Measurements from ENCODE around the gene DALRD3. TPM values are rescaled to one million over a fixed set of nuclear protein-coding genes. Genes with fewer than 3 reads are reported as not detected.

The DALRD3 gene
- total RNA-seq (2014; rRNA removed; shearing (Covaris generic)) (38.0 and 57.7 TPM in 2 replicates), polyA plus RNA-seq (2016; fragmentation: Nextera tagmentation; extraction: Ambion mirVana) (31.0 and 31.3 TPM in 2 replicates)
- long read RNA-seq, transcript DALRD3-206 (12 exons, 1,706 nt) = minor isoform, 6 of 46 reads
- long read RNA-seq, transcript DALRD3-202 (12 exons, 1,739 nt) = major isoform, 19 of 46 reads
- long read RNA-seq, partial matches to known transcripts = 10 of 46 reads
- long read RNA-seq, other reads (novel, unspliced or antisense) = 10 of 46 reads

DNA sequence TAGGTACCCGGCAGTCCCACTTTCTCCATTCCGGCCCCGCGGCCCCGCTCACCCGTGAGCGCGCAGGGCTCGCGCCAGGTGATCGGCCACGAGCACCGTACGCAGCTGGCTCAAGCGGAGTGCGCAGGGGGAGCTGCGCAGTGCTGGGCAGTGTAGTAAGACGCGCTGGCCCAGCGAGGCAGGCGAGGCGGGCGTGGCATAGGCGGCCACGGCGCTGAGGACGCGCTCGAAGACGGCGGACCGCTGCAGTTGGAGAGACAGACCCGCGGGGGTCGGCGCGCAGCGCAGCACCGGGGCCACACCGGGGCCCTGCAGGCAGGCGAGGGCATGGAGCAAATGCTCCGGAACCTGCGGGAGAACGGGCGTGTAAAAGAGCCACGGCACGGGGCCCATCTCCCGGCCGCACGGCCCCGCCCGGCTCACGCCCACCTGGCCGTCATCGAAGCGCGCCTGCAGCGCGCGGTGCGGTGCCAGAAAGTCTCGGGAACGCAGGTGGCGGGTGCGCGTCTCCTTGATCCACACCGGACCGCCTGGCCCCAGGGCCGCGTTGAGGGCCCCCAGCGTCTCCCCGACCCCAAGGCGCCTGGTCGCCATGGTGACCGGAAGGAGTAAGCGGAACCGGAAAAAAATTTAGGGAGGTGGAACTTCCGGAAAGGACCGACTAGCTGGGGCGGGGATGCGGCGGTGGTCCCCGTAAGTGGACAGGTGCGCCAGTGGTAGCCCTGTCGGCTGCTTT lies at the start of gene DALRD3:
Gene DALRD3, minus strand, starts transcription at position 610 of the 736 bp plus-strand sequence. Its CDS starts 16 bp downstream, at position 594.
- Mint-ChIP-seq H3K9me3 (no peaks in the 10 kb centered on the region; the same call in 2 of the 3 replicates), H3K27ac (peak within 1 kb of the TSS; percentile 71), H3K4me1 (peaks cover 23% of the 10 kb centered on the region), H3K36me3 (ENCODE audit: low read depth) (peaks cover 49% of the 10 kb centered on the region), H3K27me3 (ENCODE audit: insufficient read depth, low read depth, poor library complexity) (peaks cover 30% of the 10 kb centered on the region), H3K4me3 (peak within 1 kb of the TSS; percentile 93)
- TF ChIP-seq, protein P1, sequence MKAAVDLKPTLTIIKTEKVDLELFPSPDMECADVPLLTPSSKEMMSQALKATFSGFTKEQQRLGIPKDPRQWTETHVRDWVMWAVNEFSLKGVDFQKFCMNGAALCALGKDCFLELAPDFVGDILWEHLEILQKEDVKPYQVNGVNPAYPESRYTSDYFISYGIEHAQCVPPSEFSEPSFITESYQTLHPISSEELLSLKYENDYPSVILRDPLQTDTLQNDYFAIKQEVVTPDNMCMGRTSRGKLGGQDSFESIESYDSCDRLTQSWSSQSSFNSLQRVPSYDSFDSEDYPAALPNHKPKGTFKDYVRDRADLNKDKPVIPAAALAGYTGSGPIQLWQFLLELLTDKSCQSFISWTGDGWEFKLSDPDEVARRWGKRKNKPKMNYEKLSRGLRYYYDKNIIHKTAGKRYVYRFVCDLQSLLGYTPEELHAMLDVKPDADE (IDR thresholded peaks at IDR 0.05) = peak; percentile 39; the same call in 1 of the 2 replicates
- TF ChIP-seq ZNF331 (CRISPR knock-in tag; IDR thresholded peaks at IDR 0.05; ENCODE audit: low read depth) (no peak), JUNB (IDR thresholded peaks at IDR 0.05; ENCODE audit: unreplicated experiment) (no peak), CTCF (conservative IDR thresholded peaks at IDR 0.05; ENCODE audit: low read depth in 2 of 2) (no peak), POLR2AphosphoS5 (IDR thresholded peaks at IDR 0.05; ENCODE audit: low read depth) (peak; percentile 69), EZH2phosphoT487 (IDR thresholded peaks at IDR 0.05; ENCODE audit: unreplicated experiment) (no peak), STAT1 (IDR thresholded peaks at IDR 0.05; ENCODE audit: unreplicated experiment) (no peak), ZNF114 (CRISPR knock-in tag; IDR thresholded peaks at IDR 0.05) (no peak), CREB1 (CRISPR knock-in tag; IDR thresholded peaks at IDR 0.05; ENCODE audit: low read depth) (peak; percentile 91)
- TF ChIP-seq, protein P2, sequence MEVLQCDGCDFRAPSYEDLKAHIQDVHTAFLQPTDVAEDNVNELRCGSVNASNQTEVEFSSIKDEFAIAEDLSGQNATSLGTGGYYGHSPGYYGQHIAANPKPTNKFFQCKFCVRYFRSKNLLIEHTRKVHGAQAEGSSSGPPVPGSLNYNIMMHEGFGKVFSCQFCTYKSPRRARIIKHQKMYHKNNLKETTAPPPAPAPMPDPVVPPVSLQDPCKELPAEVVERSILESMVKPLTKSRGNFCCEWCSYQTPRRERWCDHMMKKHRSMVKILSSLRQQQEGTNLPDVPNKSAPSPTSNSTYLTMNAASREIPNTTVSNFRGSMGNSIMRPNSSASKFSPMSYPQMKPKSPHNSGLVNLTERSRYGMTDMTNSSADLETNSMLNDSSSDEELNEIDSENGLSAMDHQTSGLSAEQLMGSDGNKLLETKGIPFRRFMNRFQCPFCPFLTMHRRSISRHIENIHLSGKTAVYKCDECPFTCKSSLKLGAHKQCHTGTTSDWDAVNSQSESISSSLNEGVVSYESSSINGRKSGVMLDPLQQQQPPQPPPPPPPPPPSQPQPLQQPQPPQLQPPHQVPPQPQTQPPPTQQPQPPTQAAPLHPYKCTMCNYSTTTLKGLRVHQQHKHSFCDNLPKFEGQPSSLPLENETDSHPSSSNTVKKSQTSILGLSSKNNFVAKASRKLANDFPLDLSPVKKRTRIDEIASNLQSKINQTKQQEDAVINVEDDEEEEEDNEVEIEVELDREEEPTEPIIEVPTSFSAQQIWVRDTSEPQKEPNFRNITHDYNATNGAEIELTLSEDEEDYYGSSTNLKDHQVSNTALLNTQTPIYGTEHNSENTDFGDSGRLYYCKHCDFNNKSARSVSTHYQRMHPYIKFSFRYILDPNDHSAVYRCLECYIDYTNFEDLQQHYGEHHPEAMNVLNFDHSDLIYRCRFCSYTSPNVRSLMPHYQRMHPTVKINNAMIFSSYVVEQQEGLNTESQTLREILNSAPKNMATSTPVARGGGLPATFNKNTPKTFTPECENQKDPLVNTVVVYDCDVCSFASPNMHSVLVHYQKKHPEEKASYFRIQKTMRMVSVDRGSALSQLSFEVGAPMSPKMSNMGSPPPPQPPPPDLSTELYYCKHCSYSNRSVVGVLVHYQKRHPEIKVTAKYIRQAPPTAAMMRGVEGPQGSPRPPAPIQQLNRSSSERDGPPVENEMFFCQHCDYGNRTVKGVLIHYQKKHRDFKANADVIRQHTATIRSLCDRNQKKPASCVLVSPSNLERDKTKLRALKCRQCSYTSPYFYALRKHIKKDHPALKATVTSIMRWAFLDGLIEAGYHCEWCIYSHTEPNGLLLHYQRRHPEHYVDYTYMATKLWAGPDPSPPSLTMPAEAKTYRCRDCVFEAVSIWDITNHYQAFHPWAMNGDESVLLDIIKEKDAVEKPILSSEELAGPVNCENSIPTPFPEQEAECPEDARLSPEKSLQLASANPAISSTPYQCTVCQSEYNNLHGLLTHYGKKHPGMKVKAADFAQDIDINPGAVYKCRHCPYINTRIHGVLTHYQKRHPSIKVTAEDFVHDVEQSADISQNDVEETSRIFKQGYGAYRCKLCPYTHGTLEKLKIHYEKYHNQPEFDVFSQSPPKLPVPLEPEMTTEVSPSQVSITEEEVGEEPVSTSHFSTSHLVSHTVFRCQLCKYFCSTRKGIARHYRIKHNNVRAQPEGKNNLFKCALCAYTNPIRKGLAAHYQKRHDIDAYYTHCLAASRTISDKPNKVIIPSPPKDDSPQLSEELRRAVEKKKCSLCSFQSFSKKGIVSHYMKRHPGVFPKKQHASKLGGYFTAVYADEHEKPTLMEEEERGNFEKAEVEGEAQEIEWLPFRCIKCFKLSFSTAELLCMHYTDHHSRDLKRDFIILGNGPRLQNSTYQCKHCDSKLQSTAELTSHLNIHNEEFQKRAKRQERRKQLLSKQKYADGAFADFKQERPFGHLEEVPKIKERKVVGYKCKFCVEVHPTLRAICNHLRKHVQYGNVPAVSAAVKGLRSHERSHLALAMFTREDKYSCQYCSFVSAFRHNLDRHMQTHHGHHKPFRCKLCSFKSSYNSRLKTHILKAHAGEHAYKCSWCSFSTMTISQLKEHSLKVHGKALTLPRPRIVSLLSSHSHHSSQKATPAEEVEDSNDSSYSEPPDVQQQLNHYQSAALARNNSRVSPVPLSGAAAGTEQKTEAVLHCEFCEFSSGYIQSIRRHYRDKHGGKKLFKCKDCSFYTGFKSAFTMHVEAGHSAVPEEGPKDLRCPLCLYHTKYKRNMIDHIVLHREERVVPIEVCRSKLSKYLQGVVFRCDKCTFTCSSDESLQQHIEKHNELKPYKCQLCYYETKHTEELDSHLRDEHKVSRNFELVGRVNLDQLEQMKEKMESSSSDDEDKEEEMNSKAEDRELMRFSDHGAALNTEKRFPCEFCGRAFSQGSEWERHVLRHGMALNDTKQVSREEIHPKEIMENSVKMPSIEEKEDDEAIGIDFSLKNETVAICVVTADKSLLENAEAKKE (CRISPR knock-in tag; IDR thresholded peaks at IDR 0.05) = no peak
- Histone ChIP-seq H3K4me2 (peak within 1 kb of the TSS; percentile 99), H3K27ac (ENCODE audit: low read depth) (peak within 1 kb of the TSS; percentile 84; the same call in 1 of the 2 replicates), H3K36me3 (ENCODE audit: insufficient read depth) (peaks cover 14% of the 10 kb centered on the region), H4K20me1 (replicated peaks; ENCODE audit: insufficient read depth) (peaks cover 5% of the 10 kb centered on the region), H3K27me3 (ENCODE audit: insufficient read depth) (no peaks in the 10 kb centered on the region), H3K9me2 (ENCODE audit: insufficient read depth) (no peaks in the 10 kb centered on the region), H3K4me3 (peak within 1 kb of the TSS; percentile 97), H2AFZ (peak within 1 kb of the TSS; percentile 69; the same call in 1 of the 2 replicates), H3K4me1 (ENCODE audit: insufficient read depth) (peaks cover 24% of the 10 kb centered on the region; the same call in 1 of the 2 replicates), H3F3A (replicated peaks; ENCODE audit: low read depth) (peaks cover 46% of the 10 kb centered on the region), H3K79me2 (replicated peaks; ENCODE audit: insufficient read depth) (peaks cover 9% of the 10 kb centered on the region)
- ATAC-seq = peak; percentile 16
- DNase-seq (ENCODE audit: low spot score) = peak; percentile 92

Measured in GM23338 (cell line).